Measurements from ENCODE around the gene LHX6. TPM values are rescaled to one million over a fixed set of nuclear protein-coding genes. Genes with fewer than 3 reads are reported as not detected.

LHX6 gene
- total and polyA plus RNA-seq, 7 experiments from 2014 or later = not detected

DNA sequence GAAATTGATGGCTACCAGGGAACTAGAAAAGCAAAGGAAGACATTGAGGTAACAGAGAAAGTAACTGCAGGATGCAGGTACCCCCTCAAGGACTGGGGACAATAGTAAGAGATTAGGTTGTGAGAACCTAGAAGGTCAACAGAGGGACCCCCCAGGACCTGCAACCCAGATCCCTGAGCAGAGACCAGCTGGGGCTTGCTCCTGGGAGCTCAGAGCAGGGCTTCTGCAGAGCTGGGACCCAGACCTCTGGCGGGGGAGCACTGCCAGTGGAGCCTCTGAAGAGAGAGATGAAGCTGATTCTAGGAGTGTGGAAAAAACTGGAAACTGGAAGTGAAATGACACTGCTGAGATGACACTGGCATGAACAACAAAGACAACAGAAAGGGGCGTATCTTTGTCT, 51.8 kb downstream of the LHX6 start:
- Histone ChIP-seq H3K9me3 (ENCODE audit: control insufficient read depth in 2 of 3, low read length in 3 of 3) (no peaks in the 10 kb centered on the region), H3K27ac (ENCODE audit: low read depth, low read length) (no peak overlapping the region), H3K36me3 (ENCODE audit: control insufficient read depth in 2 of 3, insufficient read depth in 3 of 3, low read length in 3 of 3) (no peaks in the 10 kb centered on the region), H3K4me1 (ENCODE audit: control insufficient read depth in 2 of 2, insufficient read depth in 2 of 2, low read length in 2 of 2) (no peaks in the 10 kb centered on the region), H3K27me3 (ENCODE audit: control insufficient read depth in 2 of 2, insufficient read depth in 2 of 2, low read length in 2 of 2) (no peaks in the 10 kb centered on the region), H3K4me3 (ENCODE audit: low read length) (no peak overlapping the region)
- CTCF ChIA-PET = no interaction called here
- ATAC-seq (no peak), DNase-seq (no peak)
- Mint-ChIP-seq H3K9me3 (peaks cover 0 to 1% (median 0%) of the 10 kb centered on the region in 11 donors), H3K4me3 (no peak overlapping the region), H3K27ac (no peak overlapping the region), H3K4me1 (no peaks in the 10 kb centered on the region), H3K27me3 (peaks cover 12 to 40% (median 27%) of the 10 kb centered on the region in 5 donors), H3K36me3 (peaks cover 0 to 3% (median 0%) of the 10 kb centered on the region in 5 donors)
- intact Hi-C loops (cut with micrococcal nuclease) = no loop called here
- POLR2A ChIA-PET = no interaction called here

- H3K4me3 ChIP-seq (ENCODE audit: low read length) = no peak overlapping the region
- H3K27me3 ChIP-seq (ENCODE audit: control insufficient read depth in 2 of 2, insufficient read depth in 2 of 2, low read length in 2 of 2) = no peaks in the 10 kb centered on the region
- H3K9me3 Mint-ChIP-seq = peaks cover 0 to 1% (median 0%) of the 10 kb centered on the region in 11 donors
- H3K4me3 Mint-ChIP-seq = no peak overlapping the region
- H3K4me1 ChIP-seq (ENCODE audit: control insufficient read depth in 2 of 2, insufficient read depth in 2 of 2, low read length in 2 of 2) = no peaks in the 10 kb centered on the region
- ChIA-PET CTCF (no interaction called here), POLR2A (no interaction called here)
- H3K27ac Mint-ChIP-seq = no peak overlapping the region
- H3K27me3 Mint-ChIP-seq = peaks cover 17 to 57% (median 43%) of the 10 kb centered on the region in 5 donors
- intact Hi-C loops (cut with micrococcal nuclease) = no loop called here
- H3K27ac ChIP-seq (ENCODE audit: low read depth, low read length) = no peak overlapping the region
- peaks cover 0 to 3% (median 0%) of the 10 kb centered on the region in 5 donors for H3K36me3 Mint-ChIP-seq
- no peak for DNase-seq
- no peaks in the 10 kb centered on the region for H3K4me1 Mint-ChIP-seq
- no peak for ATAC-seq
- H3K9me3 ChIP-seq (ENCODE audit: control insufficient read depth in 2 of 3, low read length in 3 of 3) = no peaks in the 10 kb centered on the region
- no peaks in the 10 kb centered on the region for H3K36me3 ChIP-seq (ENCODE audit: control insufficient read depth in 2 of 3, insufficient read depth in 3 of 3, low read length in 3 of 3)
These were observed 55.1 kb downstream of the LHX6 start for GRCh38 chr9:122173670-122174069.

GRCh38 chr9:122172131-122172530, 56.6 kb downstream of the LHX6 start:
- intact Hi-C loops (cut with micrococcal nuclease) = no loop called here
- H3K4me1 Mint-ChIP-seq = no peaks in the 10 kb centered on the region
- CTCF ChIA-PET = no interaction called here
- POLR2A ChIA-PET = no interaction called here
- Histone ChIP-seq H3K4me3 (ENCODE audit: low read length) (no peak overlapping the region), H3K27ac (ENCODE audit: low read depth, low read length) (no peak overlapping the region), H3K27me3 (ENCODE audit: control insufficient read depth in 2 of 2, insufficient read depth in 2 of 2, low read length in 2 of 2) (no peaks in the 10 kb centered on the region), H3K36me3 (ENCODE audit: control insufficient read depth in 2 of 3, insufficient read depth in 3 of 3, low read length in 3 of 3) (no peaks in the 10 kb centered on the region), H3K9me3 (ENCODE audit: control insufficient read depth in 2 of 3, low read length in 3 of 3) (no peaks in the 10 kb centered on the region), H3K4me1 (ENCODE audit: control insufficient read depth in 2 of 2, insufficient read depth in 2 of 2, low read length in 2 of 2) (no peaks in the 10 kb centered on the region)
- no peak overlapping the region for H3K4me3 Mint-ChIP-seq
- H3K27me3 Mint-ChIP-seq = peaks cover 23 to 65% (median 52%) of the 10 kb centered on the region in 5 donors
- no peak for DNase-seq
- no peak for ATAC-seq
- H3K9me3 Mint-ChIP-seq = peaks cover 0 to 1% (median 0%) of the 10 kb centered on the region in 11 donors
- H3K27ac Mint-ChIP-seq = no peak overlapping the region
- peaks cover 0 to 6% (median 0%) of the 10 kb centered on the region in 5 donors for H3K36me3 Mint-ChIP-seq

DNA sequence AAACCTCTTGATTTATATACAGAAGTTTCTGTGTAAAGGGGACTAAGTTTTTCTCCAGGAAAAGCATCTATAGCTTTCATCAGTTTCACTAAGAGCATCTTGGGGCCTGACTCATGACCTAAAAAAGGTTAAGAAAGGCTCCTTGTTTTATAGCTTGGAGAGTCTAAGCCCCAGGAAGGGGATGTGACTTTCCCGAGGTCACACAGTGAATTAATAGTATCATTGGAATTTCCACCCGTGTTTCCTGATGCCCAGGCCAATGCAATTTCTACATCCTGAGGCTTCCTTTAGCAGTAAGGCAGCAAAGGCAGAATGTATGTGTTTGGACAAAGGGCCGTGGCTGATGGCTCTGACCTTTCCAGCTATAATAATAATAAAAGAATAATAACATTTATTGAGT, 60.4 kb downstream of the LHX6 start:
- Mint-ChIP-seq H3K36me3 (peaks cover 0 to 10% (median 0%) of the 10 kb centered on the region in 5 donors), H3K27me3 (peaks cover 33 to 54% (median 49%) of the 10 kb centered on the region in 5 donors), H3K4me3 (no peak overlapping the region), H3K27ac (no peak overlapping the region), H3K9me3 (peaks cover 0 to 4% (median 0%) of the 10 kb centered on the region in 11 donors), H3K4me1 (no peaks in the 10 kb centered on the region)
- Histone ChIP-seq H3K27me3 (ENCODE audit: control insufficient read depth in 2 of 2, insufficient read depth in 2 of 2, low read length in 2 of 2) (no peaks in the 10 kb centered on the region), H3K4me3 (ENCODE audit: low read length) (no peak overlapping the region), H3K4me1 (ENCODE audit: control insufficient read depth in 2 of 2, insufficient read depth in 2 of 2, low read length in 2 of 2) (no peaks in the 10 kb centered on the region), H3K9me3 (ENCODE audit: control insufficient read depth in 2 of 3, low read length in 3 of 3) (no peaks in the 10 kb centered on the region), H3K27ac (ENCODE audit: low read depth, low read length) (no peak overlapping the region), H3K36me3 (ENCODE audit: control insufficient read depth in 2 of 3, insufficient read depth in 3 of 3, low read length in 3 of 3) (no peaks in the 10 kb centered on the region)
- POLR2A ChIA-PET = no interaction called here
- CTCF ChIA-PET = no interaction called here
- DNase-seq (no peak), ATAC-seq (no peak)
- intact Hi-C loops (cut with micrococcal nuclease) = no loop called here

DNA sequence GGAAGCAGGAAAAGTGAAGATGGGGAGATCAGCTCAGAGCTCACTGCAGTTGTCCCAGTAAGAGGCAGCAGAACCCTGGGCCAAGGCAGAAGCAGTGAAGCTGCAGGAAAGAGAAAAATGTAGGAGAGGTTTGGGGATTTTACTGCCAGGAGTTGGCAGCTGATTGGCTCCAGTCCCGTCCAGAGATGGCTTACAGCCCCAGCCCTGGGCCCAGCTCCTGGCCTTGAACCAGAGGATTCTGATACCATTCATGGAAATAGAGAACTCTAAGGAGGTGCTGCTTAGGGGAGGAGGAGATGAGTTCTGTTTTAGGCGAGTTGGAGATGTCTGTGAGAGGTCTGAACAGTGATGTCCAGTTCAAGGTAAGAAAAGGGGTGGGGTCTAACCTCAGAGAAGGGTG, 64.5 kb downstream of the LHX6 start:
- Mint-ChIP-seq H3K27ac (no peak overlapping the region), H3K4me1 (peaks cover 0 to 12% (median 9%) of the 10 kb centered on the region in 7 donors), H3K27me3 (peaks cover 20 to 44% (median 38%) of the 10 kb centered on the region in 5 donors), H3K9me3 (peaks cover 0 to 17% (median 6%) of the 10 kb centered on the region in 11 donors), H3K4me3 (no peak overlapping the region), H3K36me3 (peaks cover 0 to 14% (median 5%) of the 10 kb centered on the region in 5 donors)
- POLR2A ChIA-PET = no interaction called here
- H3K36me3 ChIP-seq (ENCODE audit: control insufficient read depth in 2 of 3, insufficient read depth in 3 of 3, low read length in 3 of 3) = peaks cover 0 to 2% (median 0%) of the 10 kb centered on the region in 3 experiments
- H3K4me1 ChIP-seq (ENCODE audit: control insufficient read depth in 2 of 2, insufficient read depth in 2 of 2, low read length in 2 of 2) = no peaks in the 10 kb centered on the region
- no peak overlapping the region for H3K4me3 ChIP-seq (ENCODE audit: low read length)
- H3K27ac ChIP-seq (ENCODE audit: low read depth, low read length) = no peak overlapping the region
- no peaks in the 10 kb centered on the region for H3K9me3 ChIP-seq (ENCODE audit: control insufficient read depth in 2 of 3, low read length in 3 of 3)
- DNase-seq (no peak), ATAC-seq (no peak)
- intact Hi-C loops (cut with micrococcal nuclease) = no loop called here
- no peaks in the 10 kb centered on the region for H3K27me3 ChIP-seq (ENCODE audit: control insufficient read depth in 2 of 2, insufficient read depth in 2 of 2, low read length in 2 of 2)
- CTCF ChIA-PET = no interaction called here

DNA sequence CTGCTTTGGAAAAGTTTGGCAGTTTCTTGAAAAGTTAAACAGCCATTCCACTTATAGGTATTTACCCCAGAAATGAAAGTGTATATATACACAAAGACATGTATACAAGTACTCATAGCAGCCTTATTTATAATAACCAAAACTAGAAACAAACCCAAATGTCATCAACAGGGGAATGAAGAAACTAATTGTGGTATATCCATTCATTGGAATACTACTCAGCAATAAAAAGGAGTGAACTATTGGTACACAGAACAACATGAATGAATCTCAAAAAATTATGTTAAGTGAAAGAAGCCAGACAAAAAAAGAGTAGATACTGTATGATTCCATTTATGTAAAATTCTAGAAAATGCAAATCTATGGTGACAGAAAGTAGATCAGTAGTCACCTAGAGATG, 66.3 kb downstream of the LHX6 start:
- POLR2A ChIA-PET = no interaction called here
- intact Hi-C loops (cut with micrococcal nuclease) = no loop called here
- CTCF ChIA-PET = no interaction called here
- Histone ChIP-seq H3K4me3 (ENCODE audit: low read length) (no peak overlapping the region), H3K4me1 (ENCODE audit: control insufficient read depth in 2 of 2, insufficient read depth in 2 of 2, low read length in 2 of 2) (peaks cover 7% of the 10 kb centered on the region in 2 donors), H3K36me3 (ENCODE audit: control insufficient read depth in 2 of 3, insufficient read depth in 3 of 3, low read length in 3 of 3) (peaks cover 0 to 5% (median 0%) of the 10 kb centered on the region in 3 experiments), H3K27me3 (ENCODE audit: control insufficient read depth in 2 of 2, insufficient read depth in 2 of 2, low read length in 2 of 2) (no peaks in the 10 kb centered on the region), H3K27ac (ENCODE audit: low read depth, low read length) (no peak overlapping the region), H3K9me3 (ENCODE audit: control insufficient read depth in 2 of 3, low read length in 3 of 3) (no peaks in the 10 kb centered on the region)
- peaks cover 0 to 17% (median 6%) of the 10 kb centered on the region in 11 donors for H3K9me3 Mint-ChIP-seq
- peaks cover 0 to 12% (median 5%) of the 10 kb centered on the region in 5 donors for H3K36me3 Mint-ChIP-seq
- peaks cover 6 to 29% (median 25%) of the 10 kb centered on the region in 7 donors for H3K4me1 Mint-ChIP-seq
- ATAC-seq (no peak), DNase-seq (no peak)
- H3K27me3 Mint-ChIP-seq = peaks cover 8 to 38% (median 25%) of the 10 kb centered on the region in 5 donors
- no peak overlapping the region for H3K4me3 Mint-ChIP-seq
- no peak overlapping the region for H3K27ac Mint-ChIP-seq

GRCh38 chr9:122159925-122160246, 68.9 kb downstream of the LHX6 start:
- intact Hi-C loops (cut with micrococcal nuclease) = loop anchor here (1.0 to 5.0 kb wide), 7 partner anchors 55 to 747 kb away; partner anchors contain the start of genes TTLL11 (in 2 of the 2), MRRF (in 1 of the 2), PDCL (in 1 of the 2) and RBM18 (in 1 of the 2)
- Histone ChIP-seq H3K4me1 (ENCODE audit: control insufficient read depth in 2 of 2, insufficient read depth in 2 of 2, low read length in 2 of 2) (peaks cover 7% of the 10 kb centered on the region in 2 donors), H3K4me3 (ENCODE audit: low read length) (peak overlapping the region; percentile 74), H3K36me3 (ENCODE audit: control insufficient read depth in 2 of 3, insufficient read depth in 3 of 3, low read length in 3 of 3) (peaks cover 0 to 5% (median 0%) of the 10 kb centered on the region in 3 experiments), H3K27ac (ENCODE audit: low read depth, low read length) (peak overlapping the region; percentile 88), H3K27me3 (ENCODE audit: control insufficient read depth in 2 of 2, insufficient read depth in 2 of 2, low read length in 2 of 2) (no peaks in the 10 kb centered on the region), H3K9me3 (ENCODE audit: control insufficient read depth in 2 of 3, low read length in 3 of 3) (no peaks in the 10 kb centered on the region)
- Mint-ChIP-seq H3K4me1 (peaks cover 20 to 47% (median 43%) of the 10 kb centered on the region in 7 donors), H3K36me3 (peaks cover 0 to 9% (median 5%) of the 10 kb centered on the region in 5 donors), H3K27ac (peak overlapping the region; percentile 90 to 99 (median 96)), H3K9me3 (peaks cover 0 to 17% (median 6%) of the 10 kb centered on the region in 11 donors), H3K4me3 (peak overlapping the region; percentile 94 to 100 (median 99)), H3K27me3 (peaks cover 8 to 30% (median 21%) of the 10 kb centered on the region in 5 donors)
- DNase-seq = no peak
- POLR2A ChIA-PET = interaction anchor here (0.7 to 1.4 kb wide), 3 partner anchors 10 to 104 kb away, joined by 3 to 5 read pairs (median 3); partner anchors contain the start of genes MRRF and RBM18
- CTCF ChIA-PET = interaction anchor here (1.3 to 2.8 kb wide), 2 partner anchors 15 to 61 kb away, joined by 5 to 7 read pairs; no protein-coding TSS in a partner anchor
- no peak for ATAC-seq

Measured in naive thymus-derived CD4-positive, alpha-beta T cell (primary cell).